Stimulated activated CD8-positive, alpha-beta memory T cell treated with anti-CD3 and anti-CD28 coated beads, Interleukin-4, amount 100 ng/mL, for 4 hours (primary cell): ENCODE results near the gene SPSB1.

Experiments
- DNase-seq, 2 donors: peaks; one replicate each; pipeline ENCODE4 v3.0.0-alpha.2; 2020; ENCODE audit warnings: low read depth in 2 of 2, low spot score in 1 of 2

The SPSB1 gene

DNA sequence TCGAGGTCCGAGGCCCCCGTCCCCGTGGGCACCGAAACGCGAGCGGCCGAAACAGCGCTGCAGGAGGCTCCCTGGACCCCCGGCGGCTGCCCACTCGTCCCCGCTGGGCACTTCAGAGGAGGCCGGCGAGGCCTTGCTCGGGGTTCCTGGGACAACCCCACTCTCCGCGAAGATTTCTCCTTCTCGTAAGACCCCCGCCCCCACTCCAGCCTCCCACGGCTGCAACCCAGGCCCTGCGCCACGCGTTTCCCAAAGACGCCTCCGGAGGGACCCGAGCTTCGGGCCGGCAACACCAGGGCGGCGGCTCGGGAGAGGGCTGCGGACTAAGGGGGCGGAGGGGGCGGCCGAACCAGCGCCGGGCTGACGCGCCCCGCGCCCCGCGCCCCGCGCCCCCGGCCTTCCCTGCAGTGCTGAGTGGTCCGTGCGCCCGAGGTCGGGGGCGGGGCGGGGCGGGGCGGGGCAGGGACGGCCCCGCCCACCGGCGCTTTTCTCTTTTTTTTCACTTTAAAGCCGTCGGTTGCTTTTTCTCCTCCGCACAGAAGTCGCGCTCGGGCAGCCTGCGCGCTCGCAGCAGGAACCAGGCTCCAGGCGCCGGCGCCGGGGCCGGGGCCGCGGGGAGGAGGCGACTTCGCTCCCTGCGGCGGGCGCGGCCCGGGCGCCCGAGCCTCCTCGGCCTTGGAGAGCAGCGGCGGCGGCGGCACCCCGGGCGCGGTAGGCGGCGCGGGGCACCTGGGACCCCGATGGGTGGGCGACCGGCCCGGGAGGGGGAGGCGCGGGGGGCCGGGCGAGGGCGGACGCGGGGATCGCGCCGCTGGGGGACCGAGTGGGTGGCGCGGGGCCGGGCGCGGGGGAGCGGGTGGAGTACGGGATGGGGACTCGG lies at the start of gene SPSB1:
SPSB1 (plus strand) TSS at position 534 of the 880 bp plus-strand sequence. CDS start 62,998 bp downstream, outside the sequence.
- DNase-seq = peak in 1 of 2 donors; percentile 40

DNA sequence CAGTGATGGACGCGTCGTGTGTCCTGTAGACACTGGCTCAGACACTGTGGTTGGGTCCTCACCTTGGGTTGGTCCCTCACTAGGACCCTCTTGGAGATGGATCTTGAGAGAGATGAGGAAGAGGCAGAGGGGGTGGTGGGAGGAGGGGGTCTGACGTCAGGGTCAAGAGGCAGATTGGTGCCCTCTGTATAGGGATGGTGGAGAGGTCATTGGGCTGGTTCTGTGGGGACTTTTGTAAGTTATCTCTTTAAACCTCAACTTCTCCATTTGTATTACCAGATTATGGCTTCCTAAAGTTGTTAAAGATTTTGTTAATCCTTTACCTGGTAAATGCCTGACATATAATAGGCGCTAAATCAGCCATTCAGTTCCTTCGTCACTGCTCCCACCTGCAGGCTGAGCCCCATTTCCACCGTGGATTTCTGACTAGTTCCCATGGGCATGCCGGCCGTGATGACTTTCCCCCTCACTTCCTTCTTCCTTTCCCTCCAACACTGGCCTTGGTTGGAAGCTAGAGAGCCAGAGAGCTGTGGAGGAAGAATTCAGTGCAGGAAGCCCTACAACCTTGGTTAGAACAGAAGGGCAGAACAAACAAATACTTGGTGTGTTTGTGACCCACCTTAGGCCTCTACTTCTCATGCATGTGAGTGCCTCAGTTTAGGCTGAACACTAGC lies 49.5 kb upstream of the SPSB1 start:
- no peak for DNase-seq

- DNase-seq = no peak
Observed at GRCh38 chr1:9244501-9245229, 48.0 kb upstream of the SPSB1 start.

- no peak for DNase-seq
Observed at GRCh38 chr1:9245230-9245619, 47.5 kb upstream of the SPSB1 start.

DNA sequence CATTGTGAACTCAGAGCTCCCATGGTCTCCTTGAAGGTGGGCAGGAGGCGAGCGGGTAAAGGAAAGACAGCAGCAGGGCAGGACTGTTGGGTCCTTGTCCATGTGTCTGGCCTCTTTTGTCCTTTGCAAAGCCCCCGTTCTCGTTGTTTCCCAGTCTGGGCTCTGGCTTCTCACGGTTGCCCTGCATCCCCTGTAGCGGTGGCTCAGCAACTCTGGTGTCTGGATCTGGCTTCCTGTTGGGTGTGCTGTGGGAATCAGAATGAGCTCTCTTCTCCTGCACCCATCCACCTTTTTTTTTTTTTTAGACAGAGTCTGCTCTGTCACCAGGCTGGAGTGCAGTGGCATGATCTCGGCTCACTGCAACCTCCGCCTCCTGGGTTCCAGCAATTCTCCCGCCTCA lies 47.0 kb upstream of the SPSB1 start:
- no peak for DNase-seq

- DNase-seq = no peak
Observed at GRCh38 chr1:9246215-9246614, 46.5 kb upstream of the SPSB1 start.

DNA sequence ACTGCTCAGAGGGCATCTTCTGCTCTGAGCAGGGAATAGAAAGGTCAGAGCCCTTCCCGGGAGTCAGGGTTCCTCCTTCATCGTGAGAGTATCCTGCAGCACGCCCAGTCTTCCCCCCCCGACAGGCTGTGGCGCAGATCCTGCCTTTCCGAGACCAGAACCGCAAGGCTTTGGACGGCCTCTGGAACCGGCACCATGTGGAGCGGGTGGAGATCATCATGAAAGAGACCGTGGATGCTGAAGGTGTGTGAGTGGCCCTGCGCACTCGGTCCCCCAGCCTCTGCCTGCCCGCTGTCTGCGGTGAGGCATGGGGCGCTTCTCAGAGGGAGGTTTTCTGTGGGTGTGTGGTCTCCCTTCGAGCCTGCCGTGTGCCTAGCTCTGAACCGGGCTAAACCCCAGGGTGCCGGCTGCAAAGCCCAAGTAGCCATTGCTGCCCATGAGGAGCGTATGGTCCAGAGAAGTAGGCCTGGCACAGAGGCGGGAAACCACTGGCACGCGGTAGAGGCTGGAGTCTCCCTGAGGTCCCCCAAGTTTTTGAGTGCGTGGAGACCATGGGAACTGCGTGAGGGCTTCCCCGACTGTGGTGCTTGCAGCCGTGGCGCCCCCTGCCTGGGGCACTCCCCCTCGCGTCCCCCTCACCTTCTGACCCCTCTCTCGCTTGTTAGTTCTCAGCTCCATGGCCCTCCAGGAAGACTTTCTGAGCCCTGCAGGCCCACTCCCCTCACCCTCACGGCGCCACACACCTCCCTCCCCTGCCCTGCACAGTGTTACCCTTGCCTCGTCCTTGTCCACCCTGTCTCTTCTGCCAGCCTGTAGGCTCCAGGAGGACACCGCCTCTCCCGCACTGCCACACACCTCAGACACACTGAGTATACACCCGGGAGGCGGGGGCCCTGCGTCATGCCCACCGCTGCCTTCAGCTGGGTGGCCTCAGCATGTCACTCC lies 45.6 kb upstream of the SPSB1 start:
- DNase-seq = no peak

DNA sequence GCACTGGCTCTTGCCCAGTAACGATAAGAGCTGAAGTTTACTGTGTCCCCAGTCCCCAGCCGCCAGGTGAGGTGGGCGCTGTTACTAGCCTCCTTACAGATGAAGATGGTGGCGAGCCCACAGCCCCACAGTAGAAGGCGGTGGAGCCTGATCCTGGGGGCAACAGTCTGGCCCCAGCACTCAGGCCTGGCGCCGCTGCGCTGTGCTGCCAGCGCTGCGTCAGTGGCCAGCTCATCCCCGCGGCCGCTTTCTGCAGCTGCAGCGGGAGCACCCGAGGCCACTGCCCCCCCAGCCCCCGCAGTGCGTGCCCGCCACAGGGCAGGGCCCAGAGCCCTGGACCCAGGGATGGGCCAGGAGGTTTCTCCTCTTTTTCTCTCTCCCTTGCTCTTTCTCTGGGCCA lies 44.8 kb upstream of the SPSB1 start:
- DNase-seq = no peak

DNA sequence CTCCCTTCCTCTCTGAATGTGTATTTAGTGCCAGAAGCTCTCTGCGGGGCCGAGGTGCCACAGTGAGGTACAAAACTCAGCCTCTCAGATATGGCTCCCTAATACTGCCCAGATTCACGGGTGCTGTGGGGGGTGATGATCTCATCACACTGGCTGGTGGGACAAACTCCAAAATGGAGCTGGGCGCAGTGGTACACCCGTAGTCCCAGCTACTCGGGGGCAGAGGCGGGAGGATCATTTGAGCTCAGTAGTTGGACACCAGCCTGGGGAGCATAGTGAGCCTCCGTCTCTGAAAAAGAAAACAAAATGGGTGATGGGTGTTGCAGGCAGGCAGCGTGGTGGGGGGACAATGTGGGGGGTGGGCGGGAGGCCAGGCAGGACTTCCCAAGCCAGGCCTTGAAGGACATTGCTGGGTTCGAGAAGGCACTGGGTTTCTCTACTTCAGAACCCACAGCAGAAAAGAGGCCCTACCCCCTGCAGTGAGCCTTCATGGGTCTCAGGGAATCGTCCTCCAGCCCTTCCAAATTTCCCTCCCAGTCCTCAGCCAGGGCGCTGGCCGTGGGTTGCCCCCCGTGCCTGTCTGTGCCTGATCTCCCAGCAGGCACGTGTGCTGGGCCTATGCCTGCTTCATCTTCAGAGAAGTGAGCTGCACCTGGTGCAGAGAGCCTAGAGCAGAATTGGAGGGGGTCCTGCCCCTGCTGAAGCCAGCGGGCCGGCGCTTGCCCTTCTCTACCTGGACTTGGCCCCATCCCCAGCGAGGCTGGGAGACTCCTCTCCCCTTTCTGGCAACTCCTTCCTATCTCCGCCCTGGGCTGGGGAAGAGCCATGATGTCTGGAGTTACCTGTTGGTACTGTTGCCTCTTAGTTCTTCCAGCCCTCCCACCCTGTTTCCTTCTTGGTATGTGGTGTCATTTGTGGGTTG lies 44.1 kb upstream of the SPSB1 start:
- DNase-seq = no peak

DNA sequence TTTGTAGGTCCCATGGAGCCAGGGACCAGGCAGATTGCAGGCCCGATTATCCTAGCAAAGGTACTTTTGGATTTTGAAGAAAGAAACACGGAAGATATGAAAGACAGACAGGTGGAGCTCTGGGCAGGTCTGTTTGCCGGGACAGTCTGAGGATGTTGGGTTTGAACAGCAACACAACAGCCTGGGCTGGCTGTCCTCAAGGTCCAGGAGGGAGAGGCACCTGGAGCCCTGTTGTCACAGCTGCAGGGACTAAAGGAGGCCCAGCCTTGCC lies 43.5 kb upstream of the SPSB1 start:
- DNase-seq = no peak

GRCh38 chr1:9249534-9250410 lies 42.9 kb upstream of the SPSB1 start:
- DNase-seq = no peak

DNA sequence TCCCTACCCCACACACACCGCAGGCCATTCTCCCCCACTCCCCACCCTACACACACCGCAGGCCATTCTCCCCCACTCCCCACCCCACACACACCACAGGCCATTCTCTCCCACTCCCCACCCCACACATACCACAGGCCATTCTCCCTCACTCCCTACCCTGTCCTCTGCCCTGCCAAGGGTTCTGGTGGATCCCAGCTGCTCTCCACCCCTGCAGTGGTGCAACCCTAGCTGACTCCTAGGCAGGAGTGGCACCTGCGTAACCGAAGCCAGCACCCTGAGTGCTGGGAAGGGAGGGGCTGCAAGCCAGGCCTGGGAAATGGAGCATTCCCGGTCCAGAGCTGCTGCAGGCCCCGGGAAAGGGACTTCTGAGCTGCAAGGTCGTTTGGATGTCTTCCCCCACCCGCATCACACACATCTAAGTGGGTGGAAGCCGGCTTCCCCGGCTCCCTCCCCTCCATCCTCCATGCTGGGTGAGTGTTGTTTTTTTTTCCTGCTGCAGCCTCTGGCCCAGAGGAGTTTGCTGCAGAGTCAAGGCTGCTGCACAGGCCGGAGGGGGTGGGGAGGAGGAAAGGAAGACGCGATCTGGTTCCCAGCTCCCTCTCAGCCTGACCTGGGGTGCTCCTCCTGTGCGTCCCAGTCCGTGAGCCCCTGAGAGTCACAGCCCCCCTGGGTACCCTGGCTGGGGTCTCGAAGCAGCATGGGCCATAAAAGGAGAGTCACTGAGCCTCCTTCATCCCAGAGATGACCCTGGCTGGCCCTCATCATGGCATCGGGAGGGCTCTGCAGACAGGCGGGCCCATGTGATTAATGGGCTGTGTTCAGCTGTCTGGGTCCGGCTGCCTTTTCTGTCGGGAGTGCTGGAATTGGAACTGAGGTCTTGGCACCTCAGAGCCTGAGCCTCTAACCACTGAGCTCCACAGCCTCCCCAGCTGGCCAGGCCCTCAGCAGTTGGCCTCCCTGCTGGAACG lies 42.0 kb upstream of the SPSB1 start:
- DNase-seq = no peak

DNA sequence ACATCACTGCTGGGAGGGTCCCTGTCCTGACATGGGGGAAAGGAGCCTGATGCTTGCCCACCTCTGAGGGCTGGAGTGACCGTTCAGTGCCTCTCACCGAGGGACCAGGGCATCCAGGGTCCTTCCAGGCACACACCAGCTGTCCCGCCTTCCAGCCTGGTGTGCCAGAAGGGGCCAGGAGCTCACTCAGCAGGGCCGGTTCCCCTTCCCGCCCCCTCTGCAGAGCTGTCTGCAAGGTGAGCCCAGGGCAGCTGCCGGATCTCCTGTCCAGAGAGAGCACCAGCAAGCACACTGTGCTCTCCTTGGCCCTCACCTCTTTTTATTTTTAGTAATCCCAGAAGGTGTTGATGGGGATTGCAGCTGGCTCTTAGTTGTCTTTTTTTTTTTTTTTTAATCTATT lies 41.2 kb upstream of the SPSB1 start:
- no peak for DNase-seq

DNA sequence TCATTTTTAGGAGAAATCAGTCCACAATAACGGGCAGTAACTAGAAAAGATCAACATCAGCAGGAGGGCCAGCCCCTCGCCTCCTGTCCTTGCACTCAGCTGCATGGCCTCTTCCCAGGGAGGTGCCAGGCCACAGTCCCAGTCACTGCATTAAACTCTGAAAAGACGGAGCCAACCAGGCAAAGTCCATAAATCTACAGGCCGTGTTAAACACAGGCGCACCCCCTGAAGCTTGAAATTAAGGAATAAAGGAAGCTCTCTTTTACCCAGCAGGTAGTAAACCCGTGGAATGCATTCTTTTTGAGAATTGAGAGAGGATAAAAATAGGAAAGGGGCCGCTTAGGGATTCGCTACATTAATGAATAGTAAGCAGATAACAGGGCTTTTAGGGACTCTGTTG lies 39.7 kb upstream of the SPSB1 start:
- no peak for DNase-seq

DNA sequence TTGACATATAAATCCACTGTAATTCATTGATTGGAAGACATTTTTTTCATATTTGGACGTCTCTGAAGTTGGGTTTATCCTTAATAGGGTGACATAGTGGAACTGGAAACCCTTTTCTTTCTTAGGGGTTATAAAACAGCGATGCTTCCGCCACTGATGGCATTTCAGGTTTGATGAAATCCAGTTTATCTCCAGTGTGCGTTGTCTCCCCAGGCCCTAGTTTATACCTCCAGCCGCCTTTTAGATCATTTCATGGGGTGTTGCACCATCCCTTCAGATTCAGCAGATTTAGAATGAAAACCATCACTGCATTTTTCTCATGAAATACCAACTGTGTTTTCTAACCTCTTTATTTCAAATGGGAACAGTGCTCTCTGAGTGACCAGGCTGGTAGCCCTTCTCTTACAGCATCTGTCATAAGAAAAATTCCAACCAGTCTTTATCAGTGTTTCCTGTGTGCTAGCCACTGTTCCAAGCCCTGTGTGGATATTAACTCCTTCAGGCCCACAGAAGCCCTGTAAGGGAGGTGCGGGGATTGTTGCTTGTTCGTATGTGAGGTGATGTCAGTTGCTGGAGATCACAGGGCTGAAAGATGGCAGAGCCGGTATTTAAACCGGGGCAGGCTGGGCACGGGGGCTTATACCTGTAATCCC lies 39.1 kb upstream of the SPSB1 start:
- no peak for DNase-seq

GRCh38 chr1:9256332-9256731 lies 36.4 kb upstream of the SPSB1 start:
- no peak for DNase-seq

GRCh38 chr1:9257851-9258250 lies 34.8 kb upstream of the SPSB1 start:
- DNase-seq = no peak
